OCI-LY7 (cell line): ENCODE results near the gene CATSPERZ.

Source experiments
- EZH2phosphoT487 ChIP-seq: fragments of 200-600 bp; sonication (generic); IDR thresholded peaks from 2 replicates; pipeline ENCODE4 v1.6.1; 2018; ENCODE audit warnings: low read depth, borderline replicate concordance, mild to moderate bottlenecking, mixed run types, antibody characterized with exemption, low read length, moderate library complexity, mixed read lengths
- TF ChIP-seq, protein P1 (sequence below): fragments of 200-600 bp; sonication (generic); conservative IDR thresholded peaks from 2 replicates; pipeline ENCODE4 v1.5.1; 2014; ENCODE audit warnings: mild to moderate bottlenecking, antibody characterized with exemption, low read length, moderate library complexity, mixed read lengths

DNA sequence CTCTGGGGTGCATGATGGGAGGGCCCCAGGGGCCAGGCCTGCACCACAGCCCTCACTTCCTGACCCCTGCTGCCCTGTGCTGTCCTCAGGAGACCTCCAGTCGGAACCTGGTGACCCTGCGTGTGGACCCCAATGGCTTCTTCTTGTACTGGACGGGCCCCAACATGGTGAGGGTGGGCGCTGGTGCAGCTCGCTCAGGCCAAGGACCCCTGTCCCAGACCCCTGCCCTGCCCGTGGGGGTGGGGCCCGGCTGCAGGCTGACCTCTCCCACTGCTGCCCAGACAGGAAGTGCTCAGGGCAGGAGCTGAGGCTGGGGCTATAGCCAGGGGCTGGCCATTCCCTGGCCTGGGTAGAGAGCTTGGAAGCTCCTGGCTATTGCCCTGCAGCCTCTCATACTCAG is 45.8 kb upstream of the CATSPERZ start:
- TF ChIP-seq, protein P1, sequence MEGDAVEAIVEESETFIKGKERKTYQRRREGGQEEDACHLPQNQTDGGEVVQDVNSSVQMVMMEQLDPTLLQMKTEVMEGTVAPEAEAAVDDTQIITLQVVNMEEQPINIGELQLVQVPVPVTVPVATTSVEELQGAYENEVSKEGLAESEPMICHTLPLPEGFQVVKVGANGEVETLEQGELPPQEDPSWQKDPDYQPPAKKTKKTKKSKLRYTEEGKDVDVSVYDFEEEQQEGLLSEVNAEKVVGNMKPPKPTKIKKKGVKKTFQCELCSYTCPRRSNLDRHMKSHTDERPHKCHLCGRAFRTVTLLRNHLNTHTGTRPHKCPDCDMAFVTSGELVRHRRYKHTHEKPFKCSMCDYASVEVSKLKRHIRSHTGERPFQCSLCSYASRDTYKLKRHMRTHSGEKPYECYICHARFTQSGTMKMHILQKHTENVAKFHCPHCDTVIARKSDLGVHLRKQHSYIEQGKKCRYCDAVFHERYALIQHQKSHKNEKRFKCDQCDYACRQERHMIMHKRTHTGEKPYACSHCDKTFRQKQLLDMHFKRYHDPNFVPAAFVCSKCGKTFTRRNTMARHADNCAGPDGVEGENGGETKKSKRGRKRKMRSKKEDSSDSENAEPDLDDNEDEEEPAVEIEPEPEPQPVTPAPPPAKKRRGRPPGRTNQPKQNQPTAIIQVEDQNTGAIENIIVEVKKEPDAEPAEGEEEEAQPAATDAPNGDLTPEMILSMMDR = no peak
- TF ChIP-seq EZH2phosphoT487 = no peak
